Measurements from ENCODE around the gene CMIP.
"Not testable (repeated sequence)": the region's sequence is repeated elsewhere in the genome, so short reads cannot be mapped to it uniquely, and the experiment has no call there.

Gene CMIP

DNA sequence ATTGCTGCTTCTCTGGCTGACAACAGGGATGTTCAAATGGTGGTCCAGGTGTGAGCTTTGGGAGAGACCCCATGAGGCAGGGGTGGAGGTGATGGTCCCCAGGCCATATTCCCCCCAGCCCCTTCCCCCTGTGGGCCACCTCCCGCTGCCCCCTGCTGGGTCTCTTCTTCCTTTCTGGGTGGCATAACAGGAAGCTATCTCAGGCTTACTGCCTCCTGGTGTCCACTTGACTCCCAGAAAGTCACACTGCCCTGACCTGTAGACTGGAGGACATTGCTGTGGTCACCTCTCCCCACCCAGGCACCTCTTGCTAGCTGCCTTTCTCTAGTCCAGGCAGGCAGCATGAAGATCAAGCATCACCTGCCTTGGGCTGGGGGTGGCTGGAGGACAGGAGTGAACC lies 288.1 kb downstream of the CMIP start:
- DNase-seq = no peak

- DNase-seq = no peak
These were observed 288.7 kb downstream of the CMIP start for GRCh38 chr16:81733295-81733694.

GRCh38 chr16:81734632-81735434 lies 290.2 kb downstream of the CMIP start:
- DNase-seq = no peak

DNA sequence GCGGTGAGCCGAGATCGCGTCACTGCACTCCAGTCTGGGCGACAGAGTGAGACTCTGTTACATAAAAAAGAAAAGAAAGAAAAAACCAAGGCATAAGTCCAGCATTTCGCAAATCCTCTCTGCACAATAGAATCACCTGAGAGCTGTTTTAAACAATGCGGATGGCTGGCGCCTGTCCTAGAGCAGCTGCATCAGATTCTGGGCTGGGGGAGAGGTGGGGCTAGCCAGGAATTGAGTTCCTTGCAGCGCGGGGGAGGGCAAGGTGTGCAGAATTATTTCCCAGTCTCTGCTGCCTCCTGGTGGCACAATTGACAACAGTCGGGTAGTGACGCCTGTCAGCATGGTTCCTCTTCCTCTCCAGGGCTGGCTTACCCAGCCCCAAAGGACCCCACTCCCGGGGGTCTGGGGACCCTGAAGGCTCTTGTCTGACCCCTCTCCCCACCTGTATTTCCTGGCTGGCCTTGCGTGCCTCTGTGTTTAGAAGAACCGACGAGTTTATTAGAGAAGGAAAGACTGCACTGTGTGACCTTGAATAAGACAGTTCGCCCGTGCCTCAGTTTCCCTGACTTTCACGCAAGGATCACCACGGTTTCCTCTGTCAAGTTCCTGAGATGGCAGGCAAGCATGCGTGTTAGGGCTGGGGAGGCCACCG lies 293.4 kb downstream of the CMIP start:
- peak; percentile 84 for DNase-seq

GRCh38 chr16:81738783-81739496 lies 294.3 kb downstream of the CMIP start:
- DNase-seq = no peak

DNA sequence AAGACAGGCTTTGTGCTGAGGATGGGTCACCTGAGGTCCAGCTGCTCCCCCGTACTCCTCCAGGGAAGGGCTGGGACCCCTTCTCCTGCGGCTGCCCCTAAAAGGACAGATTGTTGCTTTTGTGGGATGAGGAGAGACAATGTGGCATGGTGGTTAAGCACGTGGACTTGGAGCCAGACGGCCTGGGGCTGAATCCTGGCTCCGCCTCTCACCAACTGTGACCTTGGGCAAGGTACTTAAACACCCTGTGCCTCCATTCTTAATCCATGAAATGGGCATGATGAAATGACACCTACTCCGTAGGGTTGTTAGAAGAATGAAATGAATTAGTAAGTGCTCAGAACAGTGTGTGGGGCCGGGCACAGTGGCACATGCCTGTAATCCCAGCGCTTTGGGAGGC lies 294.9 kb downstream of the CMIP start:
- no peak for DNase-seq

GRCh38 chr16:81740169-81740568 lies 295.6 kb downstream of the CMIP start:
- no peak for DNase-seq

GRCh38 chr16:81741430-81741770 lies 296.8 kb downstream of the CMIP start:
- not testable (repeated sequence) for DNase-seq

DNA sequence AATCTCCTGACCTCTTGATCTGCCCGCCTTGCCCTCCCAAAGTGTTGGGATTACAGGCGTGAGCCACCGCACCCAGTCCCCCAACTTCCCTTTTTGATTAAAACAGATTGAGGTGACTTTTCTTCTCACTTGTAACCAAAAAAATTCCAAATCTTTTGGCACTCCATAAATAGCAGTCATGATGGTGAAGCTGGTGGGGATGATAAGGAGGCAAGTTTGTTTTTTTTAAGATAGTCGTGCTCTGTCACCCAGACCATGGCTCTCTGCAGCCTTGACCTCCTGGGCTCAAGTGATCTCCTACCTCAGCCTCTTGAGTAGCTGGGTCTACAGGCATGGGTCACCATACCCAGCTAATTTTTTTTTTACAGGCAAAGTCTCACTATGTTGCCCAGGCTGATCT lies 299.8 kb downstream of the CMIP start:
- no peak for DNase-seq

DNA sequence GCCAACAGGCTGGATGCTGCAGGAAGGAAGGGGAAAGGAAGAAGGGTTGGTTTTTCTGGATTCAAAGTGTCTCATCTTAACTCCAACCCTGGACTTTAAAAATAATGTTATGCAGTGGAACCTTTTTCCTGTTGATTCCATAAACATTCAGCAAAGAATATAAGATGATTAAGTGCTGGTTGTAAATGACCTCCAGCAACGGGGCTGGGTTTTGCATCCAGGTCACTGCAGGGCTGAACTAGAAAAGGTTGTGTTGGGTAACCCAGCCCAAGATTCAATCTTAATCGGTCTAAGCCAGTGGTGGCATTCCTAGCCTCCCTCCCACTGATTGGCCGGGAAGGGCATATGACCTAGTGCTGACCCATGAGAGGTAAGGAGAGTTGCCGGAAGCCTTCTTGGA lies 300.3 kb downstream of the CMIP start:
- no peak for DNase-seq

- peak; percentile 7 for DNase-seq
These were observed 301.3 kb downstream of the CMIP start for GRCh38 chr16:81745704-81746558.

GRCh38 chr16:81746566-81746965 lies 302.0 kb downstream of the CMIP start:
- DNase-seq = no peak

DNA sequence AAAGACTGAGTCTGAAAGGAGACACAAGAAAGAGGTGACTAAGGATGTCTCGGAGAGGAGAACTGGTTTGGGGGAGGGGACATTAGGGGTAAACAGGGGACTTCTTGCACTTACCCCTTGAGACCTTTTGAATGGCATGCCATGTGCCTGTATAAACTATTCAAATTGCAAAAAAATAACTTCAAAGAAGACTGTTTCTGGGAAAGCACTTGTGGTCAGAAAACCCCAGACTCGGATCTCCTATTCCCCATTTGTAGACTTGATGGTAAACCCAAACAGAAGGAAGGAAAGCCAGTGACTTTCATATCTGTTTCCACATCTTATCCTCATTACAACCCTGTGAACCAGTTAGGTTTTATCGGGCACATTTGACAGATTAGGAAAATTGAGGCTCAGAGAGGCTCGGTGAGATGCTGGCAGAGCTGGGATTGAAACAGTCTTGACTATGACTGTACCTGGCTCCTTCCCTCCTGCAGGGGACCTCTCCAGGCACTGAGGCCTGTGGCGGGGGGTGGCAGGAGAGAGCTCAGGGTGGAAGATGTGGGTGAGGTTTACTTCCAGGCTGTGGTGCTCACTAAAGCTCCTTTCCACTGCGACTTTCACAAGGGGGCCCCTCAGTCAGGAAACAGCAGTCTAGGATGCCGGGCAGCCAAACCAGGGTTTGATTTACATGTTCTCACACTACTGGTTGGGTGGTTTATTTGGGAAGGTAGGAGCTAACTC lies 304.0 kb downstream of the CMIP start:
- no peak for DNase-seq

- no peak for DNase-seq
These were observed 307.7 kb downstream of the CMIP start for GRCh38 chr16:81752225-81752875.

DNA sequence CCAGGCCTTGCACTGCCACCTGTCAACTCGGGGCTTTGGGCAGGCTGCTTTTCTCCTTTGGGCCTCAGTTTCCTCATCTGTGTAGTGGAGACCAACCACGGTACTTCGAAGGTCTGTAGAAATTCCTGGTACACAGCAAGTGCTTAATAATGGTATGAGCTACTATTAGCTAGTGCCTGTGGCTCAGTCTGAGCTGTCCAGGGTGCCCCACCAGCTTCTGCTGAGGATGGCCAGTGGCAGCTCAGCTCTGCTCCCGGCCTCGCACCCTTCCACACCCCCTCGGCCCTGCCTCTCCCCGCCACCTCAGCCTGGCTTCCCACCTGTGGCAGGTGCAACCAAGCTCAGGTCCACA lies 308.2 kb downstream of the CMIP start:
- no peak for DNase-seq

- DNase-seq = no peak
These were observed 310.2 kb downstream of the CMIP start for GRCh38 chr16:81754858-81755257.

DNA sequence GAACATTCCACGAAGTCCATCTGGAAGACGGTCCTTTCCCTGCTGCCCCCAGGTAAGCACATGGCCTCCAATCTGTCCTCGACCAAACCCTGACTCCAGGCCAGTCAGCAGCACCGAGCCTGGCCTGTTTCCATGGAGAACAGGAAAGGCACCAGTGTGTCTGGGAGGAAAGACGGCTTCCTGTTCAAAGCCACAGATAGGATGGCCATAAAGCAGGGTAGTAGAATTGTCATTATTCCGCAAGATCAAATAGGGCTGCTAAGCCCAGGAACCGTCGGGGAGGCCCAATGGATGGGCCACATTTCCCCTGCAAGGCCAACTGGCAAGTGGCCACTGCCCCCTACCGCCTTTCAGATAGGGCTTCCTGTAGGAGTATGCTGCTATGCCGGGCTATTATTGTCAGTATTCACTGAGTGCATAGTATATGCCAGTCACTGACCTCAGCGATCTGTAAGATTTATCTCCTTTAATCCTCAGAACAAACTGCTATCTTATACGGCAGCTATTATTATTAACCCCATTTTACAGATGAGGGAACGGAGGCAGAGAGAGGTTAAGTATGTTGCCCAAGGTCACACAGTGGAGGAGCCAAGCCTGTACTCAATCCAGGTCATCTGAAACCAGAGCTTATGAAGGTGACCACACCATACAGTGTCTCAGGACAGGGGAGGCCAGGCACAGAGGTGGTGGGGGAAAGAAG lies 311.5 kb downstream of the CMIP start:
- DNase-seq = no peak

GRCh38 chr16:81756615-81757356 lies 312.2 kb downstream of the CMIP start:
- no peak for DNase-seq

DNA sequence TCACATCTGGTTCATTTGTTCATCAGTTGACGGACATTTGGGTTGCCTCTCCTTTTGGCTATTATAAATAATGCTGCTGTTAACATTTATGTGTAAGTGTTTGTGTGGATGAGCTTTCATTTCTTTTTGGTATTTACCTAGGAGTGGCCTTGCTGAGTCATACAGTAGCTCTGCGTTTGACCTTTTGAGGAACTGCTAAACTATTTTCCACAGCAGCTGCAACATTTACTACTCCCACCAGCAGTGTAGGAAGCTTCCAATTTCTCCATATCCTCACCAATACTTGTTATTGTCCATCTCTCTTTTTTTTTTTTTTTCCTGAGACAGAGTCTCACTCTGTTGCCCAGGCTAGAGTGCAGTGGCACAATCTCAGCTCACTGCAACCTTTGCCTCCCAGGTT lies 313.8 kb downstream of the CMIP start:
- DNase-seq = no peak

Data from DMS153 (cell line).